HepG2 (cell line): ENCODE measurements around the gene RUNX2. TPM values are rescaled to one million over a fixed set of nuclear protein-coding genes. Genes with fewer than 3 reads are reported as not detected.

Source experiments
- ATAC-seq: fragments of 200-7000 bp; cut with Tn5 transposase; 3 replicates; pipeline ENCODE4 v1.9.1; 2020; ENCODE audit warnings: mild to moderate bottlenecking, moderate library complexity
- BruUV-seq: library from RNA; stranded (reverse); fragments of 400-500 nt; replicated peaks from 2 replicates; lab custom pipeline; 2021; lab: Mats Ljungman, UMichigan
- CTCF ChIA-PET: fragments of 300-600 bp; formaldehyde crosslinking; extraction: SDS; loops from one replicate; lab custom pipeline; 2021; ENCODE audit warnings: low total read pairs, inconsistent platforms, low intra/inter-chr PET ratio; lab: Yijun Ruan, JAX
- POLR2A ChIA-PET: fragments of 350-600 bp; sonication (Branson Sonifier 250); formaldehyde crosslinking; loops from one replicate; lab custom pipeline; 2020; ENCODE audit warnings: antibody characterized with exemption, inconsistent platforms; lab: Yijun Ruan, JAX
- DNase-seq: peaks from one replicate; pipeline ENCODE4 v3.0.0-alpha.2; 2015; ENCODE audit warnings: low spot score
- FAIRE-seq: peaks from 3 replicates; lab custom pipeline; 2011; peaks lifted over from hg19 to GRCh38; lab: Jason Lieb, UNC
- H2AFZ ChIP-seq: one replicate; pipeline ENCODE4 v1.6.1; 2011; ENCODE audit warnings: low read length, inconsistent platforms
- H3K27ac ChIP-seq: fragments of 300-600 bp; 3 replicates; pipeline ENCODE4 v1.8.0; 2011; ENCODE audit warnings: mixed run types, mild to moderate bottlenecking, mixed read lengths, low read length, inconsistent platforms; ENCODE audit not compliant: insufficient read depth; ENCODE audit errors: extremely low read length
- H3K27me3 ChIP-seq, 2 experiments: fragments of 200-600 bp in 1 of 2; 2 replicates in 1 of 2; 3 replicates in 1 of 2; pipeline versions ENCODE4 v1.6.0 to v1.8.0; 2011; ENCODE audit warnings: low read length in 2 of 2, mild to moderate bottlenecking in 2 of 2, moderate library complexity in 2 of 2, inconsistent platforms in 1 of 2; ENCODE audit not compliant: insufficient read depth in 2 of 2, control insufficient read depth in 1 of 2
- H3K36me3 ChIP-seq, 2 experiments: fragments of 200-600 bp in 1 of 2; replicated peaks in 1 of 2; 2 replicates in 1 of 2; 3 replicates in 1 of 2; pipeline versions ENCODE4 v1.5.1 to v1.8.0; 2011; ENCODE audit warnings: low read length in 2 of 2, inconsistent platforms in 1 of 2; ENCODE audit not compliant: insufficient read depth in 2 of 2, control insufficient read depth in 1 of 2
- H3K4me1 ChIP-seq: 2 replicates; pipeline ENCODE4 v1.5.1; 2012; ENCODE audit warnings: low read length, inconsistent platforms; ENCODE audit not compliant: insufficient read depth
- H3K4me2 ChIP-seq: 2 replicates; pipeline ENCODE4 v1.6.0; 2011; ENCODE audit warnings: low read depth, low read length, inconsistent platforms
- H3K4me3 ChIP-seq, 3 experiments: fragments of 200-600 bp in 1 of 3; sonication (generic), shearing (Covaris generic) in 1 of 3; replicated peaks in 1 of 3; 2 replicates each; pipeline ENCODE4 v1.5.1; 2011 to 2016; ENCODE audit warnings: low read length in 3 of 3, inconsistent platforms in 2 of 3, low read depth in 2 of 3, mild to moderate bottlenecking in 2 of 3, control low read depth in 1 of 3, mixed read lengths in 1 of 3; ENCODE audit not compliant: insufficient read depth in 1 of 3
- H3K79me2 ChIP-seq: one replicate; pipeline ENCODE4 v1.6.1; 2011; ENCODE audit warnings: low read length, inconsistent platforms; ENCODE audit not compliant: insufficient read depth
- H3K9ac ChIP-seq: 2 replicates; pipeline ENCODE4 v1.6.0; 2011; ENCODE audit warnings: mild to moderate bottlenecking, low read depth, low read length, inconsistent platforms; ENCODE audit not compliant: insufficient read depth
- H3K9me3 ChIP-seq: 2 replicates; pipeline ENCODE4 v1.5.1; 2012; ENCODE audit warnings: mild to moderate bottlenecking, low read length
- H4K20me1 ChIP-seq: 2 replicates; pipeline ENCODE4 v1.6.0; 2011; ENCODE audit warnings: inconsistent platforms, mild to moderate bottlenecking, low read length, moderate library complexity; ENCODE audit not compliant: insufficient read depth
- ATF1 ChIP-seq: IDR thresholded peaks from 2 replicates; pipeline ENCODE4 v1.6.1; 2016; ENCODE audit warnings: mild to moderate bottlenecking, control low read depth
- BCL6 ChIP-seq: IDR thresholded peaks from 2 replicates; pipeline ENCODE4 v1.6.1; 2016; ENCODE audit warnings: missing genetic modification reagents, missing compliant biosample characterization
- BRCA1 ChIP-seq: sonication (generic); formaldehyde crosslinking; IDR thresholded peaks from 2 replicates; pipeline ENCODE4 v1.4.0; 2020; ENCODE audit warnings: missing genetic modification reagents
- CHCHD3 ChIP-seq: sonication (generic); formaldehyde crosslinking; IDR thresholded peaks from 2 replicates; pipeline ENCODE4 v1.8.0; 2022; ENCODE audit warnings: mild to moderate bottlenecking, missing genetic modification reagents, moderate library complexity
- FOXK1 ChIP-seq: sonication (generic); formaldehyde crosslinking; IDR thresholded peaks from 2 replicates; pipeline ENCODE4 v1.4.0; 2020; ENCODE audit warnings: low read depth, missing genetic modification reagents, borderline replicate concordance
- HHEX ChIP-seq: IDR thresholded peaks from 2 replicates; pipeline ENCODE4 v1.6.1; 2016; ENCODE audit warnings: control low read depth
- MLLT10 ChIP-seq: sonication (generic); formaldehyde crosslinking; IDR thresholded peaks from 2 replicates; pipeline ENCODE4 v1.4.0; 2020; ENCODE audit warnings: missing genetic modification reagents
- NAIF1 ChIP-seq: sonication (generic); formaldehyde crosslinking; IDR thresholded peaks from 2 replicates; pipeline ENCODE4 v1.5.0; 2020; ENCODE audit warnings: mild to moderate bottlenecking, missing genetic modification reagents, borderline replicate concordance
- RBM22 ChIP-seq: fragments of 200-400 bp; formaldehyde crosslinking; optimal IDR thresholded peaks from 2 replicates; pipeline ENCODE3; 2017; ENCODE audit warnings: mild to moderate bottlenecking, low read length, moderate library complexity
- REXO4 ChIP-seq: sonication (generic); formaldehyde crosslinking; IDR thresholded peaks from 2 replicates; pipeline ENCODE4 v1.8.0; 2022; ENCODE audit warnings: missing genetic modification reagents, mild to moderate bottlenecking, borderline replicate concordance
- ZFP36L2 ChIP-seq: sonication (generic); formaldehyde crosslinking; IDR thresholded peaks from 2 replicates; pipeline ENCODE4 v1.4.0; 2020; ENCODE audit warnings: missing genetic modification reagents
- ZNF207 ChIP-seq: fragments of 450-650 bp; IDR thresholded peaks from 2 replicates; pipeline ENCODE4 v1.6.1; 2016; ENCODE audit warnings: antibody characterized with exemption, borderline replicate concordance
- ZNF253 ChIP-seq: sonication (generic); formaldehyde crosslinking; IDR thresholded peaks from 2 replicates; pipeline ENCODE4 v1.8.0; 2022; ENCODE audit warnings: mild to moderate bottlenecking, missing genetic modification reagents, borderline replicate concordance
- ZNF326 ChIP-seq: sonication (generic); formaldehyde crosslinking; IDR thresholded peaks from 2 replicates; pipeline ENCODE4 v1.4.0; 2020; ENCODE audit warnings: missing genetic modification reagents, borderline replicate concordance
- ZNF546 ChIP-seq: sonication (generic); formaldehyde crosslinking; conservative IDR thresholded peaks from 2 replicates; pipeline ENCODE4 v1.8.1; 2023; ENCODE audit warnings: mild to moderate bottlenecking, missing genetic modification reagents
- ZNF747 ChIP-seq: sonication (generic); formaldehyde crosslinking; IDR thresholded peaks from 2 replicates; pipeline ENCODE4 v1.8.1; 2023; ENCODE audit warnings: missing genetic modification reagents, mild to moderate bottlenecking, borderline replicate concordance
- ZNF768 ChIP-seq: sonication (generic); formaldehyde crosslinking; IDR thresholded peaks from 2 replicates; pipeline ENCODE4 v1.4.0; 2020; ENCODE audit warnings: missing genetic modification reagents
- in situ Hi-C: cut with HindIII; loops from 2 replicates; pipeline ENCODE4 v1.10.0; 2017; ENCODE audit warnings: low pct_unique_long_range_greater_than_20kb; ENCODE audit not compliant: extremely low pct_ligation_motif_present
- intact Hi-C: fragments of 100-400 bp; cut with micrococcal nuclease; formaldehyde crosslinking; loops from one replicate; pipeline ENCODE4 v1.10.0; 2022; ENCODE audit not compliant: unreplicated experiment
- polyA plus RNA-seq, 8 experiments: library from polyadenylated mRNA; depleted of rRNA in 3 of 8; stranded (reverse) in 7 of 8; unstranded in 1 of 8; fragments of >200 nt; fragmentation: Illumina TruSeq in 4 of 8; extraction: Trizol in 4 of 8; gene quantifications; 2 replicates each; pipeline versions ENCODE4 v1.2.1 to v1.2.3, GENCODE V29; 2011 to 2016; ENCODE audit warnings: low read depth in 4 of 8, missing spikeins in 1 of 8, mixed read lengths in 1 of 8; ENCODE audit not compliant: insufficient read depth in 1 of 8
- total RNA-seq, 5 experiments: library from RNA; depleted of rRNA; stranded (reverse); fragments of >200 nt; fragmentation: Illumina TruSeq; extraction: Trizol; gene quantifications; 2 replicates each; pipeline ENCODE4 v1.2.3, GENCODE V29; 2016; ENCODE audit warnings: low read depth in 1 of 5
- TF ChIP-seq, protein P1 (sequence below): sonication (generic); formaldehyde crosslinking; IDR thresholded peaks from 2 replicates; pipeline ENCODE4 v1.4.0; 2020; ENCODE audit warnings: missing genetic modification reagents
- TF ChIP-seq, protein P2 (sequence below): sonication (generic); formaldehyde crosslinking; IDR thresholded peaks from 2 replicates; pipeline ENCODE4 v1.4.0; 2020; ENCODE audit warnings: mild to moderate bottlenecking, missing genetic modification reagents
- TF ChIP-seq, protein P3 (sequence below): sonication (generic); formaldehyde crosslinking; IDR thresholded peaks from 2 replicates; pipeline ENCODE4; 2020; ENCODE audit warnings: missing genetic modification reagents, mild to moderate bottlenecking, borderline replicate concordance

Gene RUNX2
- total and polyA plus RNA-seq, 2 of the 13 experiments (the other 11 are each of a cell fraction or from before 2014, with no cell fraction given) = not detected

DNA sequence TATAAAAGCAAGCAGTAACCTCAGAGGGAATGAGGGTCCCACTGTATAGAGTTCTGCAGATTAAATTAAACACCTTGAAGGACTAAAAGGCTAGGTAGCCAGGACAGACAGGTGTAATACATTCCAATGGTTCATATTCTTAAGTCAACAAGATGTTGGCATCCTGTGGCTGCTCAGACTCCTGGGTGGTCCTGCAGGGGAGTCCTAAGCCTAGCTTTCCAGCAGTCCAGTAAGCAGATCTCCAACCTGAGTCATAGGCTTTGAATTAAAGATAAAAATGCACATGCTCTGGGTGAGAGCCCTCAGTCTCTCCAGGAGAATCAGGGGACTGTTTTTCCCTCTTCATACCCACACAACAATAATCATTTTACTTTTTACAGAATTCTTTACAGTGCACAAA lies 356.9 kb downstream of the RUNX2 start:
- intact Hi-C loops = no loop called here
- BruUV-seq = no TSS peak

More for the DNA sequence above, 356.9 kb downstream of the RUNX2 start:
- no peaks in the 10 kb centered on the region for H3K36me3 ChIP-seq
- ChIA-PET CTCF (no interaction called here), POLR2A (no interaction called here)
- no peak for DNase-seq
- no peak for FAIRE-seq
- no peak overlapping the region for H3K27ac ChIP-seq
- no peaks in the 10 kb centered on the region for H4K20me1 ChIP-seq
- H3K4me1 ChIP-seq = peaks cover 14% of the 10 kb centered on the region
- H3K9me3 ChIP-seq = peaks cover 5% of the 10 kb centered on the region; the same call in 1 of the 2 replicates
- no peak for TF ChIP-seq HHEX (CRISPR knock-in tag)
- no peak for TF ChIP-seq FOXK1
- no peak for TF ChIP-seq ZNF546 (CRISPR knock-in tag)
- TF ChIP-seq ZNF747 (CRISPR knock-in tag) = no peak
- no peak for TF ChIP-seq NAIF1
- TF ChIP-seq BRCA1 (CRISPR knock-in tag) = no peak
- TF ChIP-seq MLLT10 (CRISPR knock-in tag) = no peak
- TF ChIP-seq REXO4 (CRISPR knock-in tag) = no peak
- no peak for TF ChIP-seq ATF1
- TF ChIP-seq, protein P1, sequence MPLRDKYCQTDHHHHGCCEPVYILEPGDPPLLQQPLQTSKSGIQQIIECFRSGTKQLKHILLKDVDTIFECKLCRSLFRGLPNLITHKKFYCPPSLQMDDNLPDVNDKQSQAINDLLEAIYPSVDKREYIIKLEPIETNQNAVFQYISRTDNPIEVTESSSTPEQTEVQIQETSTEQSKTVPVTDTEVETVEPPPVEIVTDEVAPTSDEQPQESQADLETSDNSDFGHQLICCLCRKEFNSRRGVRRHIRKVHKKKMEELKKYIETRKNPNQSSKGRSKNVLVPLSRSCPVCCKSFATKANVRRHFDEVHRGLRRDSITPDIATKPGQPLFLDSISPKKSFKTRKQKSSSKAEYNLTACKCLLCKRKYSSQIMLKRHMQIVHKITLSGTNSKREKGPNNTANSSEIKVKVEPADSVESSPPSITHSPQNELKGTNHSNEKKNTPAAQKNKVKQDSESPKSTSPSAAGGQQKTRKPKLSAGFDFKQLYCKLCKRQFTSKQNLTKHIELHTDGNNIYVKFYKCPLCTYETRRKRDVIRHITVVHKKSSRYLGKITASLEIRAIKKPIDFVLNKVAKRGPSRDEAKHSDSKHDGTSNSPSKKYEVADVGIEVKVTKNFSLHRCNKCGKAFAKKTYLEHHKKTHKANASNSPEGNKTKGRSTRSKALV (CRISPR knock-in tag) = no peak
- no peak for TF ChIP-seq BCL6 (CRISPR knock-in tag)
- TF ChIP-seq RBM22 = no peak
- TF ChIP-seq, protein P2, sequence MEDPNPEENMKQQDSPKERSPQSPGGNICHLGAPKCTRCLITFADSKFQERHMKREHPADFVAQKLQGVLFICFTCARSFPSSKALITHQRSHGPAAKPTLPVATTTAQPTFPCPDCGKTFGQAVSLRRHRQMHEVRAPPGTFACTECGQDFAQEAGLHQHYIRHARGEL (CRISPR knock-in tag) = no peak
- TF ChIP-seq ZFP36L2 (CRISPR knock-in tag) = no peak
- TF ChIP-seq ZNF207 = no peak
- TF ChIP-seq, protein P3, sequence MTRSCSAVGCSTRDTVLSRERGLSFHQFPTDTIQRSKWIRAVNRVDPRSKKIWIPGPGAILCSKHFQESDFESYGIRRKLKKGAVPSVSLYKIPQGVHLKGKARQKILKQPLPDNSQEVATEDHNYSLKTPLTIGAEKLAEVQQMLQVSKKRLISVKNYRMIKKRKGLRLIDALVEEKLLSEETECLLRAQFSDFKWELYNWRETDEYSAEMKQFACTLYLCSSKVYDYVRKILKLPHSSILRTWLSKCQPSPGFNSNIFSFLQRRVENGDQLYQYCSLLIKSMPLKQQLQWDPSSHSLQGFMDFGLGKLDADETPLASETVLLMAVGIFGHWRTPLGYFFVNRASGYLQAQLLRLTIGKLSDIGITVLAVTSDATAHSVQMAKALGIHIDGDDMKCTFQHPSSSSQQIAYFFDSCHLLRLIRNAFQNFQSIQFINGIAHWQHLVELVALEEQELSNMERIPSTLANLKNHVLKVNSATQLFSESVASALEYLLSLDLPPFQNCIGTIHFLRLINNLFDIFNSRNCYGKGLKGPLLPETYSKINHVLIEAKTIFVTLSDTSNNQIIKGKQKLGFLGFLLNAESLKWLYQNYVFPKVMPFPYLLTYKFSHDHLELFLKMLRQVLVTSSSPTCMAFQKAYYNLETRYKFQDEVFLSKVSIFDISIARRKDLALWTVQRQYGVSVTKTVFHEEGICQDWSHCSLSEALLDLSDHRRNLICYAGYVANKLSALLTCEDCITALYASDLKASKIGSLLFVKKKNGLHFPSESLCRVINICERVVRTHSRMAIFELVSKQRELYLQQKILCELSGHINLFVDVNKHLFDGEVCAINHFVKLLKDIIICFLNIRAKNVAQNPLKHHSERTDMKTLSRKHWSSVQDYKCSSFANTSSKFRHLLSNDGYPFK (CRISPR knock-in tag) = no peak
- TF ChIP-seq ZNF768 (CRISPR knock-in tag) = no peak
- no peak for TF ChIP-seq ZNF326 (CRISPR knock-in tag)
- TF ChIP-seq CHCHD3 = no peak
- no peak for TF ChIP-seq ZNF253
- H3K79me2 ChIP-seq = no peaks in the 10 kb centered on the region
- peaks cover 0 to 7% of the 10 kb centered on the region in 2 experiments; a peak in 1 of 5 replicates for H3K27me3 ChIP-seq
- in situ Hi-C loops = no loop called here
- H3K9ac ChIP-seq = no peak overlapping the region
- no peak overlapping the region for H3K4me2 ChIP-seq
- no peak overlapping the region for H3K4me3 ChIP-seq
- no peak overlapping the region for H2AFZ ChIP-seq
- no peak for ATAC-seq
